Right hindlimb (tissue), 1 donor: ENCODE results near the gene SPHK2.
"Not testable (repeated sequence)": the region's sequence is repeated elsewhere in the genome, so short reads cannot be mapped to it uniquely, and the experiment has no call there.

Experiments
- DNase-seq: peaks from one replicate; pipeline ENCODE4 v3.0.0-alpha.2; 2018

SPHK2 gene

GRCh38 chr19:48637449-48637947 is 18.2 kb downstream of the SPHK2 start:
- DNase-seq, result peak; percentile 99

DNA sequence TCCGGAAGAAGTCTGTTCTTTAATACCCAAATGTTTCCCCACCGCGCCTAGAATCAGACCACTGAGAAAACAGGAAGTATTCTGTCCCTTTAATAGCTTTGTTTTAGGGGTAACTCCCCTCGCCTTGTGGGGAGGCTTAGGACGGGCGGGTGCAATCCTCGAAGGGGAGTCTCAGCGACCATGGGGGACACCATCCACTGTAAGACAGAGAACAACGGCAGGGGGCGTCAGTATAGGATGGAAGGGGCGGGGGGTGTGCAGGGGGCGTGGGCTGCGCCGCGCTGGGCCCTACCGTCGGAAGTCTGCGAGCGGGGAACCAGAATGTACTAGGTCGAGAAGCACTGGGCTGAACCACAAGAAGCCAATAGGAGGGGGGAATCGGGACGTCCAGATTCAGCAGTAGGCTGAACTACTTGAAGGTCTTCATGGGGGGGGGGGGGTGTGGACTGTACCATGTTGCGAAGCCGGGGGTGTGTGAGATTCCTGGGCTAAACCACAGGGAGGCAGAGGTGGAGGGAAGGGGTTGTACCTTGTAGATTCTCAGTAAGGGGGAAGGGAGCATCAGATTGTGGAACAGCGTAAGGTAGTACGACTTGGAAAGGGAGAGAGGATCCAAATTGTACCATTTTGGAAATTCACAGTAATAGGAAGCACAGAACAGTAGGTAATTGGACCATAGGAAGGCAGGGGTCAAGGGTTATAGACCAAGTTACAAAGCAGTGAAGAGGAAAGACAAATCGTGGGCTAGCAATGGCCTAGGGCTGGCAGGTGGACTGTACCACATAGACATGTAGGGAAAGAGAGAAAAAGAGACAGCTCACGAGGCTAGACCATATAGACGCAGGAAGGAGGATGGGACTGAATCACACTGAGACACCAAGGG is 18.9 kb downstream of the SPHK2 start:
- peak; percentile 93 for DNase-seq

- DNase-seq, result no peak
Observed at GRCh38 chr19:48638831-48639381, 19.6 kb downstream of the SPHK2 start.

GRCh38 chr19:48639483-48640375 is 20.4 kb downstream of the SPHK2 start:
- DNase-seq, result peak; percentile 21

DNA sequence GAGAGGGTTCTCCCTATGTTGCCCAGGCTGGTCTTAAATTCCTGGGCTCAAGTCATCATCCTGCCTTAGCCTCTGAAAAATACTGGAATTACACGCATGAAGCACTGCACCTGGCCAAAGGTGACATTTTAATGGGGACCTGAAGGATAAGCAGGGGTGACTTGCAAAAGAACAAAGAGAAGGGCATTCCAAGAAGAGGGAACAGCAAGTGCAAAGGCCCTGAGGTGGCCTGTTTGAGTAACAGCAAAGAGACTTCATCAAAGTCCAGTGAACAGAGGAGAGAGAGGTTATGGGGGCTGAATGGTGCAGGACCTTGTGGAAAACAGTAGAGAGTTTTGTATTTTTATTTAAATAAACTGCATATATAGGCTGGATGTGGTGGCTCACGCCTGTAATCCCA is 22.5 kb downstream of the SPHK2 start:
- DNase-seq, result no peak

DNA sequence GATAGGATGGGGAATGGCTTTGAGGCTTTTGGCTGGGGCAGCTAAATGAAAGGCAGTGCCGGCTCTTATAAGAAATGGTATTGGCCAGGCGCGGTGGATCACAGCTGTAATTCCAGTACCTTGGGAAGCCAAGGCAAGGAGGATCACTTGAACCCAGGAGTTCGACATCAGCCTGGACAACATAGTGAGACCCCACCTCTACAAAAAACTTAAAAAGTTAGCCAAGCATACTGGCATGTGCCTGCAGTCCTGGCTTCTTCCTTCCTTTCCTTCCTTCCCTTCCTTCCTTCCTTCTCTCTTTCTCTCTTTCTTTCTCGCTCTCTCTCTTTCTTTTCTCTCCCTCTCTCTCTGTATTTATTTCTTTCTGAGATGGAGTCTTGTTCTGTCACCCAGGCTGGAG is 23.6 kb downstream of the SPHK2 start:
- no peak for DNase-seq

DNA sequence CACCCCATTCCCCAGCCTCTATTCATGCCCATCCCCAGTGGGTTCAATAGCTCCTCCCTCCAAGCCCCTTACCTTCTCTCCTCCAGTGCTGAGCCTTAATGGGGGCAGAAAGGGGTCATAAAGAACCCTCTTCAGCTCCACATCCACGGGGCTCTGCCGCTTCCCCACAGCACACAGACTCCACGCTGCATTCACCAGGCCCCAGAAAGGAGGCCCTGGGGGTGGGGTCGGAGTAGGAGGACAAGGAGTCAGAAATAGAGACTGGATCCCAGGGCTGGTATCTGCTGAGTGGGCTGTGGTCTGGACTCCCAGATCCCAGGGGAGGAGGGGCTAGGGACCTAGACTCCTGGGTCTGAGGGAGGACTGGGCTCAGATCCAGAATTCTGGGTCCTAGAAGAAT is 25.0 kb downstream of the SPHK2 start:
- DNase-seq, result no peak

DNA sequence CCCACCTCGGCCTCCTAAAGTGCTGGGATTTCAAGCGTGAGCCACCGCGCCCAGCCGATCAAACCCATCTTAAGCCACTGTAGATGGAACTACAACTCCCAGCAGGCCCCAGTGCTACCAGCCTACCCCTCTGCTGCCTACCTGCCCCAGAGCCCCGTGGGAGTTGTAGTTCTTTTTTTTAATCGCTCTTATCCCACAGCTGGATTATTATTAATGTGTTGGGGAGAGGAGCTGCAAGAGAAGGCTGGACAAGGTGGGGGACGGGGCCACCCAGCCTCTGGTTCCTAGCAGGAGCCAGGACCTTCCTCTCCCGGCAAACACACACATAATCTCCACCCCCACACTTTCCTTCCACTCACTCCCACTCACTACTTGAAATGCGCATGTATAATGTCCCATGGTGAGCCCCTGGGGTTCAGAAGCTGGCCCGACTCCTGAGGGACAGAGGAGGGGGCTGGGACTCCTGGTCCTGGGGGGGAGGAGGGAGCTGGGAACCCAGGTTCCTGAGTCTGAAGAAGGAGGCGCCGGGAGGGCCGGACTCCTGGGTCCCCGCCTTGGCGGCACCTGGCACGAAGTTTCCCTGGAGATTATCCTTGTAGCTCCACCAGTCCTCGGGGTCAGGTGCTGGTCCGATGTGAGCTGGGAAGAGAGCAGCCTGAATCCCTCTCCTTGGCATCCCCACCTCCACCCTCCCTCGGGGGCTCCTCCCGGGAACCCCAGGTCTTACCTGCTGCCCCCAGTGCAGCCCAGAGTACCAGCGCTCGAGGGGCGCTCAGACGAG is 25.7 kb downstream of the SPHK2 start:
- peak; percentile 84 for DNase-seq

DNA sequence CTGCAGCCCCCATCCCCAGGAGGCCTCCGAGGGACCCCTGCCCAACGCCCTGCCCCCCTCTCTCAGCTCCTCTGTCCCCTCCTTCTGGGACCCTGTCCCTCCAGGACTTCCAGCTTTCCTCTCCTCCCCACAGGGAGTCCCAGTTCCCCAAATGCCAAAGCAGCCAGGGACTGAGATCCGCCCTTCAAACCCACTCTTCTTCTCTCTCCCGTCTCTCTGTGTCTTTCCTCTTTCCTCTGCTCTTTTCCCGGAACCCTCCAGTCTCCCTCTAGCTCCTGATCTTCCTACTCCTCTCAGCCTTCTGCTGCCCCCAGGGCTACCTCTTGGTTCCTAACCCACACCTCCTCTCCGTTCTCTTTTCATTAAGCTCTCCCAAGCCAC is 26.3 kb downstream of the SPHK2 start:
- DNase-seq, result no peak

- DNase-seq, result peak; percentile 95
Observed at GRCh38 chr19:48646001-48646721, 26.9 kb downstream of the SPHK2 start, which contains the start of gene CA11. Gene CA11, minus strand, starts transcription at chr19:48646187. Its CDS starts 555 bp downstream, at chr19:48645632.

GRCh38 chr19:48646722-48647216 is 27.5 kb downstream of the SPHK2 start:
- no peak for DNase-seq

DNA sequence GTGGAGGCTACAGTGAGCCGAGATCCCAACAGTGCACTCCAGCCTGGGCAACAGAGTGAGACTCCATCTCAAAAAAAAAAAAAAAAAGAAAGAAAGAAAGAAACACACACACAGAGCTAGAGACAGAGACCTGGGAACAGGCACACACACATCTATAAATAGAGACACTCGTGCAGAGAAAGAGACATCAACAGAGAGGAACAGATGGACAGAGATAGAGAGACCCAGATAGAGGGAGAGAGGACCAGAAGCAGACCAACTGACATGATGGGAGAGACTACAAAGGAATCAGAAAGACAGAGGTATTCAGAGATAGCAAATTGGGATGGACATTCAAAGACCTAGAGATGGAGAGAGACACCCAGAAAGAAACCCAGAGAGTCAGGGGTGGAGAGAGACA is 28.8 kb downstream of the SPHK2 start:
- DNase-seq, result no peak

DNA sequence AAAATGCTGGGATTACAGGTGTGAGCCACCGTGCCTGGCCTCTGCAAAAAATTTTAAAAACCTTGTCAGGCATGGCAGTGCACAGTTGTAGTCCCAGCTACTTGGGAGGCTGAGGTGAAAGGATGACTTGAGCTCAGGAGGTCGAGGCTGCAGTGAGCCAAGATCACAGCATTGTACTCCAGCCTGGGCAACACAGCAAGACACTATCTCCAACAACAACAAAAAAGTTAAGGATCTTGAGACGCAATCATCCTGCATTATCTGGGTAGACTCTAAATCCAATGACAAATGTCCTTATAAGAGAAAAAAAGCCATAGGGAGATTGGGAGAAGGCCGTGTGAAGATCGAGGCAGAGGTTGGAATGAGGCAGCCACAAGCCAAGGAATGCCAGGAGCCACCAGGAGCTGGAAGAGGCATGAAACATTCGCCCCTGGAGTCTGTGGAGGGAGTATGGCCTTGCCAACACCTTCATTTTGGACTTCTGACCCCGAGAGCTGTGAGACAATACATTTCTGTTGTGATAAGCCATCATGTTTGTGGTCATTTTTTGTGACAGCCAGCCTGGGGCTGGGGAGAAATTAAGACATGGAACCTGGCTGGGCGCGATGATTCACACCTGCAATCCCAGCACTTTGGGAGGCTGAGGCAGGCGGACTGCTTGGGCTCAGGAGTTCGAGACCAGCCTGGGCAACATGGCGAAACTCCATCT is 31.8 kb downstream of the SPHK2 start:
- DNase-seq, result no peak

- no peak for DNase-seq
Observed at GRCh38 chr19:48651683-48652048, 32.4 kb downstream of the SPHK2 start.

DNA sequence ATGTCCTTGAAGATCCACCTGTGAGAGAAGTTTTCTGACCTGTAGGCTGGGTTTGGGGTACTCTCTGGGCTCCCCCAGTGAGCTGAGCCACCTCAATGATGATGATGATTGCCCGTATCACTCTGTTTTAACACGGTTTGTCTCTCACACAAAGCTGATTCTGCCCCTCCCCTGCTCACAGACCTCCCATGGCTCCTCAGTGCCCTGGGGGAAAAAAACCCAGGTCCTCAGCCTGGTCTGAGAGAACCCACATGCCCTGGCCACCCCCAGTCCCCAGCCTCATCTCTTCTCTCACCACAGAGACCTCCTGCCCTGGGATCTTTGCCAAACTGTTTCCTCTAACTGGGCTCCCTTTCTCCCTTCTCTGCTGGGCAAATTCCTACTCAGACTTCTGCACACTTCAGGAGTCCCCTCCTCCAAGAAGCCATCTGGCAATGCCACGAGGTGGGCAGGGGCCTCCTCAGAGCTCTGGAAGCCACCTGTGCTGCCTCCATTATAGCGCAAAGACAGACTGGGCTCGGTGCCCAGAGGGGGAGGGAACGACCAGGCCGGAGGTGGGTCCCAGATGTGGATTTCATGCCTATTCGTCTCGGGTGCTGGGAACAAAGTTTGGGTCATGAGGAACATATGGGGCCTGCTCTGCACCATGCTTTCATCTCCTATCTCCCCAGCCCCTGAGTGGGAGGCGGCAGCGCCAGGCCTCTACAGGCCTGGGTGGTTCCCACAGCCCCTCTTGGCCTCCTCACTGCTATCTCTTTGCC is 35.2 kb downstream of the SPHK2 start:
- DNase-seq, result peak; percentile 81

DNA sequence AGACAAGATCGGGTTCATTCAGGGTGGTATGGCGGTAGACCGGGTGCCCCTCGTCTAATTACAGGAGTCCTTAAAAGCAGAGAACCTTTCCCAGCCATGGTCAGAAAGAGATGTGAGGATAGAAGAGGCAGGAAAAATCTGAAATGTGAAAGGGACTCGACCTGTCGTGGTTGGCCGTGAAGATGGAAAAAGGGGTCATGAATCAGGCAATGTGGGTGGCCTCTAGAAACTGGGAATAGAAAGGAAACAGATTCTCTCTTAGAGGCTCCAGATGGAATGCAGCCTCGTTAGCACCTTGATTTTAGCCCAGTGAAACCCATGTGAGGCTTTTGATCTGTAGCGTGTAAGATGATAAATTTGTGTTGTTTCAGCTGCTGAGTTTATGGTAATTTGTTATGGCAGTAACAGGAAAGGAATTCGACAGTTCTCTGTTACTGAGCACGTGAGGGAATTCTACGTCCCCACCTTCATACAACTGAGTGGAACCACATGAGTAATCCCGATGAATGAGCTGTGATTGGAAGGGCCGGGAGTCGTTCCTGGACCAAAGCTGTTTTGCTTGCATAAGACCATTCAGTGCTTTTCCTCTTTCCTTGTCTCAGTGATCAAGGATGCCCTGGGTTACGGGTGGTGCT is 37.7 kb downstream of the SPHK2 start:
- DNase-seq, result no peak

GRCh38 chr19:48657828-48658227 is 38.5 kb downstream of the SPHK2 start:
- not testable (repeated sequence) for DNase-seq

DNA sequence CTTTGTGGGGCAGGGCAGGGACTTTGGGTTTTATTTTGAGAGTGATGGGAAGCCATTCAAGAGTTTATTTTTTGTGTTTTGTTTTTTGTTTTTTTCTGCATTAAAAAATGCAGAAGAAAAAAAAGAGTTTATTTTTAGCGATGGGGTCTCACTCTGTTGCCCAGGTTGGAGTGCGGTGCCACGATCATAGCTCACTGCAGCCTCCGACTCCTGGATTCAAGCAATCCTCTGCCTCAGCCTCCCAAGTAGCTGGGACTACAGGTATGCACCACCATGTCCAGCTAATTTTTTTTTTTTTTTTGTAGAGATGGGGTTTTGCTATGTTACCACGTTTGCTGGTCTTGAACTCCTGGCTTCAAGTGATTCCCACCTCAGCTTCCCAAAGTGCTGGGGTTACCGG is 39.2 kb downstream of the SPHK2 start:
- DNase-seq, result no peak

DNA sequence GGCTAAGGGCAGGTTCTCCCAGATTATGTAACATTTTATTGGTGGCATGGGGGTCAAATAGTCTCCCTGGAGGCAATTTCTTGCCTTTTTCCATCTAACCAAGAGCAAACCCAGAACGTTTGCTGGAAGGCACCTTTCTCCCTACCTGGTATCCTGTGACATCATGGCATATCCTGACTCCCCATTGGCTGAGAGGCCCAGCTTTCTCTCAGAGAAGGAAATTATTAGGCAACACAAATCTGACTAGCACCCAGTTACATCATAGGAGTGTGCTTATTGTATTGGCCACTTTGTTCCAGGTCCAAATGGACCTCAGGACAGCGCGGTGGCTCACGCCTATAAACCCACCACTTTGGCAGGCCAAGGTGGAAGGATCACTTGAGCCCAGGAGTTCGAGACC is 40.5 kb downstream of the SPHK2 start:
- DNase-seq, result no peak
